Naive thymus-derived CD4-positive, alpha-beta T cell (primary cell): ENCODE data around the gene TMPRSS6. TPM values are rescaled to one million over a fixed set of nuclear protein-coding genes. Genes with fewer than 3 reads are reported as not detected.

ENCODE experiments used
- ATAC-seq: fragments of 150-1000 bp; cut with Tn5 transposase; 2 replicates; pipeline ENCODE4 v1.10.0; 2021; ENCODE audit warnings: mild to moderate bottlenecking, moderate library complexity
- CTCF ChIA-PET: fragments of 350-600 bp; sonication (Branson Sonifier 250); formaldehyde crosslinking; loops from one replicate; lab custom pipeline; 2021; ENCODE audit warnings: antibody characterized with exemption; lab: Charles Lee
- POLR2A ChIA-PET: fragments of 350-600 bp; sonication (Branson Sonifier 250); formaldehyde crosslinking; loops from one replicate; lab custom pipeline; 2021; ENCODE audit warnings: antibody characterized with exemption, inconsistent platforms; lab: Charles Lee
- DNase-seq, 9 donors: peaks; one replicate each; pipeline versions ENCODE4 v3.0.0 to v3.0.0-alpha.2; 2020 to 2022; ENCODE audit warnings: mixed read lengths in 1 of 9
- H3K27ac ChIP-seq: one replicate; pipeline ENCODE4 v1.7.0; 2013; ENCODE audit warnings: mild to moderate bottlenecking, low read depth, low read length, moderate library complexity
- H3K27me3 ChIP-seq, 2 donors: one replicate each; pipeline ENCODE4 v1.7.0; 2013; ENCODE audit warnings: low read length in 2 of 2, mild to moderate bottlenecking in 2 of 2, moderate library complexity in 2 of 2; ENCODE audit not compliant: control insufficient read depth in 2 of 2, insufficient read depth in 2 of 2
- H3K36me3 ChIP-seq, 3 experiments: 1 replicate in 2 of 3; 2 replicates in 1 of 3; pipeline ENCODE4 v1.7.0; 2013; ENCODE audit warnings: low read length in 3 of 3, mild to moderate bottlenecking in 3 of 3, moderate library complexity in 1 of 3; ENCODE audit not compliant: insufficient read depth in 3 of 3, control insufficient read depth in 2 of 3
- H3K4me1 ChIP-seq, 2 donors: one replicate each; pipeline ENCODE4 v1.7.0; 2013; ENCODE audit warnings: low read length in 2 of 2, mild to moderate bottlenecking in 2 of 2, moderate library complexity in 1 of 2; ENCODE audit not compliant: control insufficient read depth in 2 of 2, insufficient read depth in 2 of 2
- H3K4me3 ChIP-seq: 2 replicates; pipeline ENCODE4 v1.7.0; 2013; ENCODE audit warnings: mild to moderate bottlenecking, low read length
- H3K9me3 ChIP-seq, 3 experiments: 1 replicate in 2 of 3; 2 replicates in 1 of 3; pipeline ENCODE4 v1.7.0; 2013; ENCODE audit warnings: low read length in 3 of 3; ENCODE audit not compliant: control insufficient read depth in 2 of 3
- H3K27ac Mint-ChIP-seq, 9 donors: one replicate each; pipeline ENCODE4 v1.8.0; 2020 to 2022; ENCODE audit warnings: mixed read lengths in 9 of 9, mild to moderate bottlenecking in 8 of 9, moderate library complexity in 5 of 9, inconsistent platforms in 2 of 9
- H3K27me3 Mint-ChIP-seq, 5 donors: one replicate each; pipeline ENCODE4 v1.8.0; 2021 to 2022; ENCODE audit warnings: mixed read lengths in 5 of 5, mild to moderate bottlenecking in 1 of 5
- H3K36me3 Mint-ChIP-seq, 5 donors: one replicate each; pipeline ENCODE4 v1.8.0; 2020 to 2022; ENCODE audit warnings: mixed read lengths in 5 of 5, mild to moderate bottlenecking in 3 of 5, inconsistent platforms in 1 of 5
- H3K4me1 Mint-ChIP-seq, 7 donors: one replicate each; pipeline ENCODE4 v1.8.0; 2020 to 2022; ENCODE audit warnings: mixed read lengths in 7 of 7, mild to moderate bottlenecking in 3 of 7, inconsistent platforms in 1 of 7
- H3K4me3 Mint-ChIP-seq, 10 donors: one replicate each; pipeline ENCODE4 v1.8.0; 2020 to 2022; ENCODE audit warnings: mild to moderate bottlenecking in 10 of 10, mixed read lengths in 10 of 10, moderate library complexity in 6 of 10, inconsistent platforms in 2 of 10
- H3K9me3 Mint-ChIP-seq, 11 donors: one replicate each; pipeline ENCODE4 v1.8.0; 2020 to 2022; ENCODE audit warnings: mixed read lengths in 11 of 11, mild to moderate bottlenecking in 4 of 11, inconsistent platforms in 1 of 11, moderate library complexity in 1 of 11
- intact Hi-C, 2 donors: fragments of 100-400 bp; cut with micrococcal nuclease; formaldehyde crosslinking; loops; one replicate each; pipeline ENCODE4 v1.15.1; 2023
- polyA plus RNA-seq, 2 donors: library from polyadenylated mRNA; unstranded; fragments of 300-500 nt; fragmentation: Illumina TruSeq; gene quantifications; one replicate each; pipeline ENCODE4 v1.2.3, GENCODE V29; 2021
- total RNA-seq, 6 experiments: library from RNA in 5 of 6; stranded (reverse) in 5 of 6; gene quantifications; 1 replicate in 5 of 6; 2 replicates in 1 of 6; pipeline ENCODE4 v1.2.3 and lab custom pipeline; 2021 to 2026

TMPRSS6 gene
- total and polyA plus RNA-seq, 7 experiments from 2014 or later = 0.22 to 3.2 (median 0.32) TPM; not detected in 2

DNA sequence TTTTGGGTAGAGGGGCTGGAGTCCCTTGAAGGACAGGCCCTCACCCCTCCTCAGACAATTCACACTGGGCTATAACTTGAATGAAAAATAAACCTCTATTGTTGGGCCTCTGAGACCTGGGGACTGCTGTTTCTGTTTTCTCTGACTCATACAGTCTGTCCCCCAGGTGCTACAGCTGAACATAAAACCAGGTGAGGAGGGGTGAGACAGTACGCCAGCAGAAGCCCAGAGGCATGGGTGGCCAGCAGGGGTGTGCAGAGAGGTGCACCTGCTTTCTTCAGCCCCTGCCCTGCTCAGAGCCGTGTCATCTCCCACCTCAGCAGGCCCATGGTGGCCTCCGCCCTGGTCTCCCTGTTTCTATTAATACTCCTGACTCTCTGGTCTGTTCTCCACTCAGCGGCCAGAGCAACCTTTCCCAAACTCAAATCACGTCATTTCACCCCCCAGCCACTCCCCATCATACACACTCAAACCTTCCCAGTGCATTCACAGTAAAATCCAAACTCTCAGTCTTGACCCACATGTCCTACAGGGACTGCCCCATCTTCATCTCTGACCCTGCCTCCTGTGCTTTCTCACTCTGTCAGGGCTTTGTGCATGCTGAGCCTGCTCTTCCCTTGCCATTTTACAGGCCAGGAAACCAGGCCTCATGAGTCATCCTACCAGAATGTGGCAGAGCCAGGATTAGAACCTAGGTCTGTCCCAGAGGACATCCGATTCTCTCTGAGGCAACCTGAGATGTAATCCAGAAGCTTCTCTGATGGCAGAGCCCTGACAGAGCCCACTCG, 45.6 kb upstream of the TMPRSS6 start:
- H3K9me3 Mint-ChIP-seq = peaks cover 0 to 9% (median 0%) of the 10 kb centered on the region in 11 donors
- peaks cover 2 to 8% of the 10 kb centered on the region in 2 donors for H3K4me1 ChIP-seq
- ATAC-seq (no peak), DNase-seq (no peak)
- no peaks in the 10 kb centered on the region for H3K36me3 ChIP-seq
- no peaks in the 10 kb centered on the region for H3K9me3 ChIP-seq
- CTCF ChIA-PET = interaction anchor here (0.9 kb wide), 1 partner anchor 35 kb away, joined by 3 read pairs; no protein-coding TSS in a partner anchor
- H3K4me3 ChIP-seq = no peak overlapping the region
- H3K27me3 Mint-ChIP-seq = no peaks in the 10 kb centered on the region
- H3K27ac ChIP-seq = no peak overlapping the region
- H3K36me3 Mint-ChIP-seq = peaks cover 0 to 14% (median 0%) of the 10 kb centered on the region in 5 donors
- POLR2A ChIA-PET = no interaction called here
- intact Hi-C loops = no loop called here
- no peaks in the 10 kb centered on the region for H3K27me3 ChIP-seq
- peaks cover 9 to 68% (median 23%) of the 10 kb centered on the region in 7 donors for H3K4me1 Mint-ChIP-seq
- no peak overlapping the region for H3K4me3 Mint-ChIP-seq
- H3K27ac Mint-ChIP-seq = peak overlapping the region in 4 of 9 donors; percentile 15 to 74 (median 44)

DNA sequence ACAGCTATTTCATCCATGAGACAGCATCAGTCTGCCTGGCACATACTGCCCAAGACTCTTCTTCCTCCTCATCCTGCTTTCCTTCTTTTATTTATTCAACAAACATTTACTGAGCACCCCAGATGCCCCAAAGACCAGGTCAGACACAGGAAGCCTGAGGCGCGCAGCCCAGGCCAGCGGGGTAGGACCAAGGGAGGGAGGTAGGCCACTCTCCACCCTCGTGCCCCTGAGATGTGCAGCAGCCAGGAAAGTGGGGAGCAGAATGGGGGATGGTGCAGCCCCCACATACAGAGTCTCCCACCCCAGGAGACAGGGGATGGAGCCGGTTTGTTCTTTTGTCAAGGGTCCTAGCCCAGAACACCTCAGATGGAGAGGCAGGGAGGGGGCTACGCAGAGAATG, 44.4 kb upstream of the TMPRSS6 start:
- ChIA-PET POLR2A (interaction anchor here (0.5 to 0.7 kb wide), 2 partner anchors 10 to 140 kb away, joined by 3 read pairs; no protein-coding TSS in a partner anchor), CTCF (no interaction called here)
- Mint-ChIP-seq H3K27me3 (no peaks in the 10 kb centered on the region), H3K4me3 (no peak overlapping the region), H3K9me3 (peaks cover 0 to 9% (median 0%) of the 10 kb centered on the region in 11 donors), H3K4me1 (peaks cover 11 to 73% (median 32%) of the 10 kb centered on the region in 7 donors), H3K36me3 (peaks cover 0 to 16% (median 0%) of the 10 kb centered on the region in 5 donors), H3K27ac (peak overlapping the region in 2 of 9 donors; percentile 8 to 72)
- H3K4me1 ChIP-seq = peaks cover 10% of the 10 kb centered on the region in 2 donors
- intact Hi-C loops = no loop called here
- no peak overlapping the region for H3K4me3 ChIP-seq
- H3K36me3 ChIP-seq = no peaks in the 10 kb centered on the region
- no peaks in the 10 kb centered on the region for H3K27me3 ChIP-seq
- DNase-seq (no peak), ATAC-seq (no peak)
- H3K27ac ChIP-seq = no peak overlapping the region
- H3K9me3 ChIP-seq = no peaks in the 10 kb centered on the region

DNA sequence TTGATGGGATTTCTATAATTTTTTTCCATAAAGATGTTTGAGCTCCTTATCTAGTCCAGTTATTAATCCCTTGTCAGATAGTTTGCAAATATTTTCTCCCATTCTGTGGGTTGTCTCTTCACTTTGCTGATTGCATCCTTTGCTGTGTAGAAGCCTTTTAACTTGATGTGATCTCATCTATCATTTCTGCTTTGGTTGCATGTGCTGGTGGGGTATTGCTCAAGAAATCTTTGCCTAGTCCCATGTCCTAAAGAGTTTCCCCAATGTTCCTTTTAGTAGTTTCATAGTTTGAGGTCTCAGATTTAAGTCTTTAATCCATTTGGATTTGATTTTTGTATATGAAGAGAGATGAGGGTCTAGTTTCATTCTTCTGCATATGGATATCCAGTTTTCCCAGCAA, 41.9 kb upstream of the TMPRSS6 start:
- H3K27ac Mint-ChIP-seq = peak overlapping the region in 8 of 9 donors; percentile 22 to 99 (median 94)

DNA sequence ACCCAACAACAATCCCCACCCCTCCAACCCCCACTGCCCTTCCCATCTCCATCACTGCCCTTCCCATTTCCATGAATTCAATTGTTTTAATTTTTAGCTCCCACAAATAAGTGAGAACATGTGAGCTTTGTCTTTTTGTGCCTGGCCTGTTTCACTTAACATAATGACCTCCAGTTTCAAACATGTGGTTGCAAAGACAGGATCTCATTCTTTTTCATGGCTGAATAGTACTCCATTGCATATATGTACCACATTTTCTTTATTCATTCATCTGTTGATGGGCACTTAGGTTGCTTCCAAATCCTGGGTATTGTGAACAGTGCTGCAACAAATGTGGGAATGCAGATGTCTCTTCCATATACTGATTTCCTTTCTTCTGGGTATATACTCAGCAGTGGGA, 41.2 kb upstream of the TMPRSS6 start:
- H3K4me1 ChIP-seq = peaks cover 34 to 40% of the 10 kb centered on the region in 2 donors
- intact Hi-C loops = loop anchor here (1.0 kb wide), 4 partner anchors 12 to 71 kb away; no protein-coding TSS in a partner anchor
- POLR2A ChIA-PET = interaction anchor here (1.6 to 6.0 kb wide), 4 partner anchors 12 to 87 kb away, joined by 7 to 61 read pairs (median 18); no protein-coding TSS in a partner anchor
- no peaks in the 10 kb centered on the region for H3K36me3 ChIP-seq
- peaks cover 30 to 76% (median 56%) of the 10 kb centered on the region in 7 donors for H3K4me1 Mint-ChIP-seq
- H3K9me3 Mint-ChIP-seq = peaks cover 0 to 9% (median 0%) of the 10 kb centered on the region in 11 donors
- ATAC-seq (no peak), DNase-seq (no peak)
- CTCF ChIA-PET = interaction anchor here (1.1 to 4.1 kb wide), 4 partner anchors 12 to 49 kb away, joined by 3 to 16 read pairs (median 4); no protein-coding TSS in a partner anchor
- peak overlapping the region; percentile 84 for H3K27ac ChIP-seq
- no peaks in the 10 kb centered on the region for H3K9me3 ChIP-seq
- peak overlapping the region in 8 of 9 donors; percentile 10 to 99 (median 94) for H3K27ac Mint-ChIP-seq
- no peaks in the 10 kb centered on the region for H3K27me3 ChIP-seq
- H3K4me3 Mint-ChIP-seq = peak overlapping the region in 8 of 10 donors; percentile 0 to 70 (median 24)
- no peaks in the 10 kb centered on the region for H3K27me3 Mint-ChIP-seq
- H3K4me3 ChIP-seq = no peak overlapping the region
- peaks cover 0 to 32% (median 0%) of the 10 kb centered on the region in 5 donors for H3K36me3 Mint-ChIP-seq

More for the DNA sequence above, 41.9 kb upstream of the TMPRSS6 start:
- ChIA-PET CTCF (interaction anchor here (1.6 to 4.1 kb wide), 2 partner anchors 12 to 48 kb away, joined by 3 to 16 read pairs; no protein-coding TSS in a partner anchor), POLR2A (interaction anchor here (2.3 to 6.0 kb wide), 2 partner anchors 30 to 42 kb away, joined by 7 to 61 read pairs; no protein-coding TSS in a partner anchor)
- Mint-ChIP-seq H3K27me3 (no peaks in the 10 kb centered on the region), H3K9me3 (peaks cover 0 to 9% (median 0%) of the 10 kb centered on the region in 11 donors), H3K4me3 (peak overlapping the region in 3 of 10 donors; percentile 0 to 70 (median 7)), H3K36me3 (peaks cover 0 to 30% (median 0%) of the 10 kb centered on the region in 5 donors), H3K4me1 (peaks cover 26 to 75% (median 51%) of the 10 kb centered on the region in 7 donors)
- no peak for ATAC-seq
- no peaks in the 10 kb centered on the region for H3K27me3 ChIP-seq
- DNase-seq = no peak
- no peaks in the 10 kb centered on the region for H3K9me3 ChIP-seq
- no peak overlapping the region for H3K4me3 ChIP-seq
- H3K36me3 ChIP-seq = no peaks in the 10 kb centered on the region
- no peak overlapping the region for H3K27ac ChIP-seq
- intact Hi-C loops = no loop called here
- peaks cover 27 to 33% of the 10 kb centered on the region in 2 donors for H3K4me1 ChIP-seq

DNA sequence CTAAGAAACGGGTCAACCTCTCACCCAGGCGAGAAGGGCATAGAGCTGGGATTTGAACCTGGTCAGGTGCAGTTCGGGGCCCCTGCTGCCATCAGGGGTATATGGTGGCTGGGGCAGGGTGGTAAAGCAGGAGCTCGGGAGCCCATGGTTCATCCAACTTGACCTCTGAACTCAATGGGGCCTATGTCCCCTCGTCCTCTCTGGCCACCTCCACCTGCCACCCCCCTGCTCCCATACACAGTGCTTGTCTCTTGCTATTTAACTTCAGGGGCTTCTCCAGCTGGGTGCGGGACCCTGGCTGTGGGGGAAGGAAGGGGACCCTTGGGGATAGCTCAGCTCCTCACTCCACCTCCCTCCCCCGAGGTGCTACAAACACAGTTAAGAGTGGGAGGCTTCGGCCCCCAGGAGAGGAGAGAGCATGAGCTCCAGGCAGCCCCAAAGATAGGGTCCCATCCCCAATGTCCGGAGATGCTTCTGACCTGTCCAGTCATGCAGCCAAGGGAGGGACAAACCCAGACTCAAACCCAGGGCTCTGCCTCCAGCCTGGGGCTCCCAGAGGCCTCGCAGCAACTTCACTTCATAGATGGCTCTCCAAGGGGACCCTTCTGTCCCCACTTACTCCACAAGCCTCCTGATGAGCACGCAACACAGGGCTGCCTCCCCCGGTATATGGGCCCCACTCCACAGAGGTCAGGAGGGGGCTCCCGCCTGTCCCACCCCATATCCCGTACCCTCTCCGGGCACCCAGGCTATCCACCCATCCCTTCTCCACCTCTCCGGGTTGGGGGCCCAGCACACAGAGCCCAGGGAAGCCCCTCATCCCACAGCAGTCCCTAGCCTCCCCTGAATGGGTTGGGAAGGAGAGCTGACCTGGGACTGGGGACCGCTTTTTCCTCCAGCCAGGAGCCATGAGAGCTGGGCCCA, 39.5 kb upstream of the TMPRSS6 start:
- H3K4me1 Mint-ChIP-seq = peaks cover 36 to 82% (median 64%) of the 10 kb centered on the region in 7 donors
- H3K4me3 Mint-ChIP-seq = peak overlapping the region; percentile 70 to 91 (median 86)
- CTCF ChIA-PET = interaction anchor here (0.6 to 4.1 kb wide), 10 partner anchors 12 to 129 kb away, joined by 3 to 32 read pairs (median 4); no protein-coding TSS in a partner anchor
- no peaks in the 10 kb centered on the region for H3K9me3 ChIP-seq
- POLR2A ChIA-PET = interaction anchor here (0.7 to 6.0 kb wide), 21 partner anchors 9 to 1609 kb away, joined by 3 to 61 read pairs (median 4); partner anchors contain the start of gene IFT27
- peak overlapping the region; percentile 92 to 99 (median 95) for H3K27ac Mint-ChIP-seq
- peaks cover 40 to 46% of the 10 kb centered on the region in 2 donors for H3K4me1 ChIP-seq
- H3K27me3 Mint-ChIP-seq = no peaks in the 10 kb centered on the region
- peaks cover 0 to 6% (median 0%) of the 10 kb centered on the region in 11 donors for H3K9me3 Mint-ChIP-seq
- H3K27me3 ChIP-seq = no peaks in the 10 kb centered on the region
- H3K27ac ChIP-seq = peak overlapping the region; percentile 84
- intact Hi-C loops = loop anchor here (1.0 to 5.0 kb wide), 4 partner anchors 27 to 93 kb away; partner anchors contain the start of gene RAC2 (in 1 of the 2)
- peaks cover 0 to 33% (median 5%) of the 10 kb centered on the region in 5 donors for H3K36me3 Mint-ChIP-seq
- DNase-seq (peak in 1 of 9 donors; percentile 37), ATAC-seq (no peak)
- peaks cover 0 to 7% (median 3%) of the 10 kb centered on the region in 3 experiments for H3K36me3 ChIP-seq
- peak overlapping the region; percentile 69 for H3K4me3 ChIP-seq
